Measurements from ENCODE around the gene SLC39A8.

DNA sequence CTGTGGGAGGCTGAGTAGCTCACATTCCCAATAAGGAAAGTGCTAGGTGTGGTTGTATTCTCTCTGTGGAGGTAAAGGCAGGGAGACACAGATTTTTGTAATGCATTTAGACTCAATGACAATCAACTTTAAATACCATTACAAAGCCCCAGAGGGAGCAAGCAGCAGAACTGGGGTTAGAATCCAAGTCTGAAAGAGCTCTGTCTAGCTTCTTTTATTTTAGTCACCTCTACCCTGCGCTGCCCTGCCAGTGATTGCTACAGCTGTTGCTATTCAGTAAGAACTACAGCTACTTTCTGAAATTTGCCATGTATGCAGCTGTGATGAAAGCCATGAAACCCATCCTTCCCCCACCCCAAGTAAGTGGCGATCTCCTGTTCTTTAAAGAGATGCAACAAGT, 22.5 kb downstream of the SLC39A8 start:
- TF ChIP-seq POLR2A (IDR thresholded peaks at IDR 0.05) (no peak), EP300 (IDR thresholded peaks at IDR 0.05) (no peak)
- TF ChIP-seq, protein P1, sequence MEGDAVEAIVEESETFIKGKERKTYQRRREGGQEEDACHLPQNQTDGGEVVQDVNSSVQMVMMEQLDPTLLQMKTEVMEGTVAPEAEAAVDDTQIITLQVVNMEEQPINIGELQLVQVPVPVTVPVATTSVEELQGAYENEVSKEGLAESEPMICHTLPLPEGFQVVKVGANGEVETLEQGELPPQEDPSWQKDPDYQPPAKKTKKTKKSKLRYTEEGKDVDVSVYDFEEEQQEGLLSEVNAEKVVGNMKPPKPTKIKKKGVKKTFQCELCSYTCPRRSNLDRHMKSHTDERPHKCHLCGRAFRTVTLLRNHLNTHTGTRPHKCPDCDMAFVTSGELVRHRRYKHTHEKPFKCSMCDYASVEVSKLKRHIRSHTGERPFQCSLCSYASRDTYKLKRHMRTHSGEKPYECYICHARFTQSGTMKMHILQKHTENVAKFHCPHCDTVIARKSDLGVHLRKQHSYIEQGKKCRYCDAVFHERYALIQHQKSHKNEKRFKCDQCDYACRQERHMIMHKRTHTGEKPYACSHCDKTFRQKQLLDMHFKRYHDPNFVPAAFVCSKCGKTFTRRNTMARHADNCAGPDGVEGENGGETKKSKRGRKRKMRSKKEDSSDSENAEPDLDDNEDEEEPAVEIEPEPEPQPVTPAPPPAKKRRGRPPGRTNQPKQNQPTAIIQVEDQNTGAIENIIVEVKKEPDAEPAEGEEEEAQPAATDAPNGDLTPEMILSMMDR (IDR thresholded peaks at IDR 0.05), result no peak

Measured in tibial nerve (tissue), 4 donors.